Fibroblast of skin of scalp (primary cell): Measurements from ENCODE around the gene PKHD1.

Experiments used
- DNase-seq: peaks from one replicate; pipeline ENCODE4 v3.0.0-alpha.2; 2013

Gene PKHD1

DNA sequence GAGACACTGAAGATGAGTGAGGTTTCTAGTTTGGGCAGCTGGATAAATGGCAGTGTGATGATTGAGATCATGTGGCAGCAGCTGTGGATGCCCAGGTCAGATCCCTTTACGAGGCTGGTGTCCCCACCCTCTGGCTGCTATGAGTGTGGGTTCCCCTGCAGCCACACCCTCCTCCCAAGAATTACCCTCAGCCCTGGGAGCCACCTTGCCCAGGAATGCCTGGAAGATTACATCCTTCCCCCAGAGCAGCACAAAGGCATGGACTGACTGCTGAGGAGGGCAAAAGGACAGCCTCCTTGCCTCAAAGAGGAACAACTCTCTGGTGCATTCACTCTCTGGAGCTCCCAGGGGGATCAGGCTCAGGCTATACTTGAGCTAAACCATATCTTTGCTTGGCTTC lies 15.0 kb upstream of the PKHD1 start:
- no peak for DNase-seq

DNA sequence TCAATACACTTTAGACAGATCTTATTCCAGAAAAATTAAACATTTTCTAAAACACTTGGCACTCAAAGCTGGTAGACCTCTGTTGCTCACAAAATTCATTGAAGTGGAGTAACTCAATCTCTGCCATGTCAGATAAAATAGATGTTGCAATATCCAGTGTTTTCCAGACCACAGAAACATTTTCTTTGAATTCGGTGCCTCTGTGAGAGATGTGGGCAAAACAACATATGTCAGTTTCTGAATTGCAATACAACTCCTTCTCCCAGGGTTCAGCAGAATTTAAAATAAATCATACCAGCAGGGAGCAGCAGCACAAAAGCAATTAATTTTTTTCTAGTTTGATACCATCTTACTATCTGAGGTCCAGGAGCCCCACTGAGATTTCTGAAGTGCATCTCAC lies 11.3 kb upstream of the PKHD1 start:
- no peak for DNase-seq

DNA sequence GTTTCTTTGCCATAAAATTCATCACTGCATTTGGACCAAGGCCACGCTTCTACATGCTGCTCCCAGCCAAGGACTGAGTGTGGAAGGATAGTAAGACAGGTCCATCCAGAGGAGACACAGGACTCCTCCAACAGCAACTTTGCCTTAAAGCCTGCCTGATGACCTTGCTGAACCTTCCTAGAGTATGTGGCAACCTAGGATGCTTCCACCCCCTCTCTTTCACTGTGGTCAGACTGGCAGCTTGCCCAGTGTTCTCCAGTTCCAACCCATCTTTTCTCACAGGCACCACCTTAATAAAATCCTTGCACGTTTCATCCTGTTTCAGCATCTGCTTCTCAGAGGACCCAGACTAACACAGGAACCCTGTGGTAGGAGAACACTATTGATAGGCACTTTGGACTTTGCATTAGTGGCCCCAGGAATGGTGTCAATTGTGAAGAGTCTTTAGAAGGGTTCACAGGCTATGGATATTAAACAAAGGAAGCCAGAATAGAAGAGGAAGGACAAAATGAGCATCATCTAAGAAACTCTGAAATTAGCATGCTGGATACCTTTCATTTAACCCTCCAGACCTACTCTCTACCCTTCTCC lies 2.4 kb upstream of the PKHD1 start:
- no peak for DNase-seq

DNA sequence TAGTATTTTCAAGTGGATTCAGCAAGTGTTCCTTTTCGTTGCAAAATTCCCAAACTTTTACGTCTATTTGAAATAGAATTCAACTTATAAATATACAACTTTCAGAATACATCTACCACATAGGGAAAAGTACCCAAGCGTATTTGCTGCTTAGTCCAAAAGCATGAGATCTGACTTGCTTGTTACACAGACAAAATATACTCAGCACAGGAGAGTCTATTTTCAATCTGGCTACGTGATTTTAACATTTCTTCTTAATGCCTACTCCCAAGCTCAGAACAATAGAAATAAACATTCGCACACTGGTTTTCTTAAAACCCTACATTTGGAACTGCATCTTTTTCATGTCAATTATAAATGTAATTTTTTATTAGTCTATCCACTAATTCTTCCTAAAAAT lies 672 bp downstream of the PKHD1 start:
- no peak for DNase-seq

DNA sequence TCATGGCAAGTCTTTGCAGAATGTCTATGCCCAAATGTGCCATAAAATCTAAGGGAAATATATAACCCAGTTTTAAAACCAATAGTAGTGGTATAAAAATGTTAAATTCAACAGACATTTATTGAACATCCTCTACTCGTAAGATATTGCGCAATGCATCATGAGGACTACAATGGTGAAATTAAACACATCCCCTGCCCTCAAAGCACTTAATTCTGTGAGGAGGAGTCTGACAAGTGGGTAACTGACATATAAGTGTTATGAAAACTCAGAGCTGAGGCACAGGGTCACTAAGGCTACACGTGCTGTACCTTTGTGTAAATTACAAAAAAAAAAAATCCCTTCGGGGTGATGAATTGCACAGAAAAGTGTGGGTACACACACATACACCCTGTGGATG lies 6.2 kb downstream of the PKHD1 start:
- no peak for DNase-seq

DNA sequence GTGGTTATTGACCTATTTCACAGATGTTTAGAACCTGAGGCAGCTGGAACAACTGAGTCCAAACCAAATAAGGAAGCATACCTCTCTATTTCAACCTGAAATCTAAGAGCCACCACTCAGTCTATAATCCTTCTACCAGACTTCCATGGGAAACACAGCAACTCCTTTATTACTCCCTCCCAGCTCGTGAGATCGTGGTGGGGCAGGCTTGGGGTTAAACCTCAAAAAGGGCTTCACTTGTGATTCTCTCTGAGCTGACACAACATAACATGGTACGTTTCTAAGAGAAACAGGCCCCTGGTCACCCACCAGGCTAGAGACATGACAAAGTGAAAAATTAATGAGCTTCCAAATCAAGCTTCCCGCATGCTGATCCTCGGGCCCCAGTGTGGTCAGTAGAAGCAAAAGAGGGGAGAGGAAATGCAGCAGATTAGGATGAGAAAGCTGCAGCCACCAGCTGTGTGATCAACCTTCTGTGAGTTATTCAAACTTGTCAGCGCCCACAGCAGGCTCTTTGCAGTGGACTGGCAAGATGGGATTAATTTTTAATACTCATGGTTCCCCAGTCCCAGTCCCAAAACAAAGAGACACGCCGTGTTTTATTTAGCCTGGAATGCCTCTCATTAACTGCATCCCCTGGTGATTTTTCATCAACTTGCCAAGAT lies 9.3 kb downstream of the PKHD1 start:
- DNase-seq, result no peak

DNA sequence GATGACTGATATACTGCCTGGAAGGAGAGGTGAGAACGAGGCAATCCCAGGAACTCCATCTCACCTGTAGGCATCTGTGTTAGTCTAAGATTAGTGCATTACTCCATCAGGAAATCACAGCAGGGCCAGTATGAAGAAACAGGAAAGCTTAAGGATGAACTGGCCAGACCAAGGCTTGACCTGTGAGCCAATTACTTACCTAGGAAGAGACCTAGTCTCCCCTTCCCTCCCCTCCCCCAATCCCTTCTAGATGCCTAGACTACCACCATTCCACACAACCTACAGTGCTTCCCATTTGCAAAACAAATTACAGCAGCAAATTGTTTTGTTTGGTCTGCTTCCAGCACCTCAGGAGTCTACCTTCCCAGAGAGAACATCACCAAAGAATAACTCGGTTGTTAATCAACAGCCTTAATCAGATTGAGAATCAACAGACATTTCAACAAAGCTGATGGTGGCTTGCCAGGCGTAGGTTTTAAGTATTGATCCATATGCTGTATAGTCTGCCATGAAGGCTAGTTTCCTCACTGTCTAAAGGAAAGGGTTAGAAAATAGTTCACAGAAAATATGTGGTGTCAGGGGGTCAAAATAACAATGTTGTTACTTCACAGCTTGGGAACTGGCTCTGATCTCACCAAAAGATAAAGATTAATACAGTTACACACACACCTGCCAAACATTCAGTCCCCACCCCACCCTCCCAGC lies 10.1 kb downstream of the PKHD1 start:
- no peak for DNase-seq

DNA sequence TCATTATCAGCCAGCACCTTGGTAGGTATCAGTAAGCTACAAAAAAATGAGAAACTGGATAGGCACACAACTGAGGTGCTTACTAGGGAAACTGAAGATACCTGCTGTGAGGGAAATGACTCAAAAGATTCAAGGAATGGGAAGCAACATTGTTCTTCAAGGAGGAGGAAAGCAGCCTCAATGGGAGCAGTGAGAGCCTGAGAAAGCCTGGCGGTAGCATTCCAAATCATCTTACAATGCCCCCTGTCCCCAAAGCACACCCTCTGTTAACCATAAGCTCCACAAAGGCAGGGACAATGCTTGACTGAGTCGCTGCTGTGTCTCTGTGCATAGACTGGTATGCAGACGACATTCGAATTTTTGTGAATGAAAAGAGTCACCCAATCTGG lies 10.6 kb downstream of the PKHD1 start:
- DNase-seq, result no peak

DNA sequence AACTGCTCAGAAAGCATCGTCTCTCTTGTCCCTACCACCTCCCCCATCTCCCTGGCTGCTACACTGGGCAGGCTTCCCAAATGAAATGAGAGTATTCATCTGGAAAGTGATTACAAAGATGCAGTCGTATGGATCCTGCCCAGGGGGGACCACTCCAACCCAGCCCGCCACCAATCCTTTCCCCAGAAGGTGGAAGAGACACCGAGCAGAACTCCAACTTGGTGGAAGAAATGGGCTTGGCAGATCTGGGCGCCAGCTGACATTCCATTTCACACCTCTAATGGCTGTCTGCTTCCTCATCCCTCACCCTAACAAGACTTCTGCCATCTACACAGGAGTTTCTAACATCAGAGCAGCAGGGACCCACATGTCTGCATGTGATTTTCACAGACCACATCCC lies 12.7 kb downstream of the PKHD1 start:
- DNase-seq, result no peak

DNA sequence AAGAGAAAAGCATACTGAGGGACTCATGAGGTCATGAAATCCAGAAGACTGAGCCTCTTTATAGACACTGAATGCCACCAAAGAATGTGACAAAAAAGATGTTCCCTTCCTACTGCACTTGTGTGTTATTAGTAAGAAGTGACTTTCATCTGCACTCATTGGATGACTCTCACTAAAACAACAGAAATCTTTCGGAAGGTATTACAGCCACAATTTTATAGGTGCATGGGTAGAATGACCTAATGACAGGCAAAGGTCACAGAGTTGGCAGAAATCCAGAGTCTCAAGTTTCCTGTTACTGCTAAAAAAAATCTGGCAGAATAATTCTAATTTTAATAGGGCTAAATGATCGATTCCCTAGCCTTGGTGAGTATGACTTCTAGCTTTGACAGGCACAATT lies 13.3 kb downstream of the PKHD1 start:
- DNase-seq, result no peak

DNA sequence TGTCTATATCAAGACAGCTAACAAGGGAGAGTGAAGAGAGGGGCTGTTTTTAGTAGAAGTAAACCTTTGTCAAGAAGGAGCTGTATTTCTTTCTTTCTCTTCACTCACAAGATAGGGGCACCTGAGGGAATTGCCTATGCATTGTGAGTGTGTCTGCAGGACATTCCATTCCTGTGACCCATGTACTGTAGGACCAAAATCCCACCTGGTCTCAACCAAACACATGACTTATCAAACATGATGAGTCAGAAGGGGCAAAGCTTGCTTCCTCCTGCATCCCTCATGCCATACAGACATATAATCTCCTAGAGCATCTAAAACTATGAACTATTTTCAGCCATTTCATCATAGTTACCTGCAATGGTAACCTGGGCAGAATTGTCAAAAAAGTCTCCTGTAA lies 21.8 kb downstream of the PKHD1 start:
- DNase-seq, result no peak

DNA sequence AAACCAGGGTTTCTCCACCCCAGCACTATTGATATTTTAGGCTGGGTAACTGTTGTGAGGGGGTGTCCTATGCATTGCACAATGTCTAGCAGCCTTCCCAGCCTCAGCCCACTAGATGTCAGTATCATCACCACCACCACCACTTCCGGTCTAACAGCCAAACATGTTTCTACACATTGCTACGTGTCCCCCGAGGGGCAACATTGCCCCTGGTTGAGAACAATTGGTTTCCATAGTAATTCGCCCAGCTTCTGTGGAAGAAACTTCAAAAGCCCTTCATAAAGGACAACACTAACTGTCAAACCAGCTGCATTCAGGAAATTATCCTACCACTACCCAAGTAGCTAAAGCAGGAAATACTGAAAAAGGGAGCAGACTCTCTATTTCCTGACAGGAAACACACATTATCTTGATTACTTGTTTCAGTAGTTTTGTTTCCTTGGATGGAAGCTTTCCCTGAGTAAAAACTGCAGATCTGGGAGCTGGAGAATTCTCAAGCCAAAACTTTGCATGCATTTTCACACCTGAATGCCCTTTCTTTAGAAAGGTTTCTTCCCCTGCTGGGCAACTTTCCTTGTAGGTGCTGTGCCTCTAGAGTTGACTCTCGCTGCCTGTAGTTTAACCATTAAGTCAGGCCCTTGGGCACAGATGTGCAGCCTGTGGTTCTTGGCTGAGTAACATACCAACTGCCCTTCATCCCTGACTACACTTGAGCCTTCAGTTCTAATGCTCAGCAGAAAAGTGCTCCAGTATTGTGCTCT lies 23.6 kb downstream of the PKHD1 start:
- peak; percentile 40 for DNase-seq

DNA sequence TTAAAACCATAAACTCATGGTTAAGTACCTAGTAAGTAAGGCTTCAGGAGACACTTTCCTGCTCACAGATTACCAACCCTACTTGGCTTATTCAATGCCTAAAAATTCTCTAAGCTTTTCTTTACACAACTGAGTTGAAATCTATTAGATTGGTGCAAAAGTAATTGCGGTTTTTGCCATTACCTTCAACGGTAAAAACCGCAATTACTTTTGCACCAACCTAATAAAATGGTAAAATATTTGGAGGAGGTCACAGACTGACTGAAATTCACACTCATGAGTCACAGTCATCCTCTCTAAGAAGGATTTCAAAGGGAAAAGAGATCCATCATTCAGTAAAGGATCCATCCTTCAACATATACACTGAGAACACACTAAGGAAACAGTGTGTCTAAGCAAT lies 25.9 kb downstream of the PKHD1 start:
- no peak for DNase-seq

DNA sequence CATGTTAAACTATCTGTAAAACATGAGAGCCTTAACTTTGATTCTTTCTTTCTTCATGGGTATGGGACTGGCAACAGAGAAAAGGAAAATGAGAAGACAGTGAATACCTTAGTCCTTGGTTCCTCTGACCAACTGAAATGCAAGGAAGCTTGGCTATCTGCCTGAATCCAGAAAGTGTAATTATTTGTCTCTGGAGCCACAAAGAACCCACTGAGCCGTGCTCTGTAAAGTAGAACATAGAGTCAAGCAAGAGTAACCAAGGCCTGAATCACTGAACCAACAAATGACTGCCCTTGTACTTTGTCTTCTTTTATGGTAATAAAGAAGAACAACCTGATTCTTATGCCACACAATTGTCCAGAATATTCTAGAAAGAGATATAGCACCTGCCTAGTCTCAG lies 27.6 kb downstream of the PKHD1 start:
- no peak for DNase-seq

DNA sequence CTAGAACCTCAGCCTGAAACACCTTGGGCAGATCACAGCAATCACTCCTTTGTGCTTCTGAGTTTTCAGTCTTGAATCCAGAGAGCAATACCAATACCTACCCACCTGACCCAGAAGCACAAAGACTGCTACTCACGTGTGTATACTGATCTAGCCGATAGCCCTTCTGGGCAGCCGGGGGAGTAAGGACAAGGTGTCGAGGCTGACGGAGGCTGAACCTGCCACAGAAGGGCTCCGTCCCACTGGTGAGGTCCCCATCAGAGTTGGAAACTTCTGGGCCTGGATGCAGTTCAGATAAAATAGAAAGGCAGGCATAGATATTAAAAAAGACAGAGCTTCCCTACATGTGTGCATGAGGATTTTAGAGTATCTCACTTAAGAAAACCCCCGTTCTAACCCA lies 32.0 kb downstream of the PKHD1 start:
- no peak for DNase-seq

DNA sequence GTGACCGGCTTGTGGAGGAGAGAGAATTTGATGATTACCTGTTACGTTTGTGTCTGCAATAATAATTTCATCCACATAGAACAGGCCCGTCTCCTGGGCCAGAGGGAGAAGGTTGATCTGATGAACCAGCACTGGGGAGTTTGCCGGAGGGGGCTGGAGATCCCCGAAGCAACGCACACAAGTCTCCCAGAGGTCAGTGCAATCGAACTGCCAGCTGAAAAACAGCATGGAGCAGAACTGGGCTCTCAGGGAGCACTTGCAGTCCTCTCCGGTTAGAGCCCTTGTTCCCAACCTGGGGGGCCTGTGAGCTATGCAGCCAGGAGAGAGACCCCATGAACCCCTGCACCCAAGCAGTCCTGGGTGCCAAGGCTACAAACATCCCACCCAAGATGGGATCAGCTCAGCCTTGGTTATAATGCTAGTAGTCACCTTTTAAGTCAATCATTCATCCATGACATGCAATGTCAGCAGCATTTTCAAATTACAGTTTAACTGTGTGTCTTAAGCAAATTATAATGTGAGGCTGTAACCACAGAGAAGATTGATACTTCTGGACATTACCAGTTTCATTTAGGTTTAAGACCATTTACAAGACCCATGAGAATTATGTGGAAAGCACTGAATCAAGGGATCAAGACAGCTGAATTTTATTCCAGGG lies 34.2 kb downstream of the PKHD1 start:
- DNase-seq, result no peak

DNA sequence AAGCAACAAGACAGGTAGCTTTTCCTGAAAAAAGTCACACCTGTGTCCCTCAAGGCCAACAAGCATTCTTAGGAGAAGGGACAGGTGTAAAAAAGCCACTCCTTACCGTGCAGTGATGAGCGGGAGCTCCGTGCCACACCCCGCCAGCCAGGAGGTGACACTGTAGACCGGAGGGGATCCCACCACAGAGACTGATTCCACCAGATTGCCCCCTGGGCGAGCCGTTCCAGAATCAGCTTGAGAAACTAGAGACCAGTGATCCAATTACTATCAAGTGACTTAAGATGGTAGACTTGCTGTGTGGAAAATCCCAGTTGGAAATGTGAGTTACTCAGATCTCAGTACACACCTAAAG lies 37.4 kb downstream of the PKHD1 start:
- no peak for DNase-seq

DNA sequence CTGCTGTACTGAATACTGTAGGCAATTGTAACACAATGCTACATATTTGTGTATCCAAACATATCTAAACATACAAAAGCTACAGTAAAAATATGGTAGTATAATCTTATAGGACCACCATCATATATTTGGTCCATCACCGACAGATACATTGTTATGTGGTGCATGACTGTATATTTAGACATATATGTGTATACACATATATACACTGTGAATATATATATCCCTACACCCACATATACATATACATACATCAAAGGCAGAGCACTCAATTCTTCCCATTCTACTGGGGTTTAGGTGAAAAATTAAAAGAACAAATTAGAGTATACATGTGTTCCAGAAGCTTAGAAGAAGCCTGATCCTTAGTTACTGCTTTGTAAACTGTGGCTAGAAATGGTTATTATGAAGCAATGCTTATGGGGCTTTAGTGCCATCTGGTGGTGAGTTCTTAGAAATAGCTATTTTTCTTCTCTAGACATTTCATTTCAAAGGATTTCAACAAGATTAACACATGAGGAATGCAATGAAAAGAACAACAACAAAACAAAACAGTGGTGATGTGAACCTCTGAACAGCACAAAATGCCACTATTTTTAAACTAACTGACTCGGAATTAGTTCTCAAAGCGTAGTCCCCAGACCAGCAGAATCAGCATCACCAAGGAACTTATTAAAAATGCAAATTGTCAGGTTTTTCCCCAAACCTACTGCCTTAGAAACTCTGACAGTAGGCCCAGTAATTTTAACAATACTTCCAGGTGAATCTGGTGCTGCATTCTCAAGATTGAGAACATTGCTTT lies 38.0 kb downstream of the PKHD1 start:
- DNase-seq, result peak; percentile 36

DNA sequence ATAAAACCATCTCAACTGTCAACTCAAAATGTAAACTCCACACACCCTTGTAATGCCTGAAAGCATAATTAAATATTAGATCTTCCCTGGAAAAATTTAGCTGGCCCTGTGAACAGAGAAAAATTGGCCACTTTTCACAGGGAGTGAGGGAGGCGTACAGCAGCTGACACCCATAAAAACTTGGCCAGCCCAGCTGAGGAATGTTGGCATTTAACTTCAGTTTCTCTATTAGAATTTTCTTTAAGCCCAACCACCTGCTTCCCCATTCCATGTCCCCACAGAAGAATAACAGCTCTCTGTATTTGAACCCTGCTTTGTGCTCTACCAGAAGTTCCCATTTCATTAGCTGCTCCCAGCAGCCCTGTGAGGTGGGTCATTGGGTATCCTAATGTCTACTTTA lies 41.0 kb downstream of the PKHD1 start:
- no peak for DNase-seq

DNA sequence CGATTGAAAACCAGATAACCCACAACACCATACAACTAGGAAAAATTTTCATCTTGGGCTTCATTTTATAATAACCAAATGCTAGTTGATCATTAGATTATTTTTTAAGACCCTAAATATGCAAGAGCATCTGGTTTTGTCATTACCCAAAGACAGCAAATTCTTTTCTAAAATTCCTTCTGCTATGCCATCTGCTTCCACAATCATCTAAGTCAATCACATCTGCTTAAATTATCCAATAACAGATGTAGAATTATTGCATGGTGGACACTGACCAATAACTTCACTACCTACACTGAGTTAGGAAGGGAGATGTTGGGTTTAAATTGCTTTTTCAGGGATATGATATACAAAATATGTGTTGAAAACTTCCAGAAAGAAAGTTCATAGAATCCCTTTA lies 41.9 kb downstream of the PKHD1 start:
- DNase-seq, result no peak

DNA sequence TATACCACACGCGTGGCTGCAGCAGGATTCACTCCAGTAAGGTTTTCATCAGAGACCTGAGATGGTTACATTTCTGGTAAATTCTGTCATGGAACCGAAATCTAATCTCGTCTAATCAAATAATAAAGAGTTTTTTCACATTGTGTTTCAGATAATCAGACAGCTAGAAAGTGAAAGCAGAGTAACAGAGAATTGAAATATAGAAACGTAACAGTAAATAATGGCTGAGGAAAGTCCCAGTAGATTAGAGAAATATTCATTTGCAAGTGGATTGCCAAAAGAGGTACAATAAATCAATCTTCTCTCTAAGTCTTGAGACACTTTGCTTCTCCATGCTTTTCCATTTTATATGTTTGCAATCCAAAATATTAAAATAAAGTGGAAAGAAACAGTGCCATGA lies 42.4 kb downstream of the PKHD1 start:
- DNase-seq, result no peak

DNA sequence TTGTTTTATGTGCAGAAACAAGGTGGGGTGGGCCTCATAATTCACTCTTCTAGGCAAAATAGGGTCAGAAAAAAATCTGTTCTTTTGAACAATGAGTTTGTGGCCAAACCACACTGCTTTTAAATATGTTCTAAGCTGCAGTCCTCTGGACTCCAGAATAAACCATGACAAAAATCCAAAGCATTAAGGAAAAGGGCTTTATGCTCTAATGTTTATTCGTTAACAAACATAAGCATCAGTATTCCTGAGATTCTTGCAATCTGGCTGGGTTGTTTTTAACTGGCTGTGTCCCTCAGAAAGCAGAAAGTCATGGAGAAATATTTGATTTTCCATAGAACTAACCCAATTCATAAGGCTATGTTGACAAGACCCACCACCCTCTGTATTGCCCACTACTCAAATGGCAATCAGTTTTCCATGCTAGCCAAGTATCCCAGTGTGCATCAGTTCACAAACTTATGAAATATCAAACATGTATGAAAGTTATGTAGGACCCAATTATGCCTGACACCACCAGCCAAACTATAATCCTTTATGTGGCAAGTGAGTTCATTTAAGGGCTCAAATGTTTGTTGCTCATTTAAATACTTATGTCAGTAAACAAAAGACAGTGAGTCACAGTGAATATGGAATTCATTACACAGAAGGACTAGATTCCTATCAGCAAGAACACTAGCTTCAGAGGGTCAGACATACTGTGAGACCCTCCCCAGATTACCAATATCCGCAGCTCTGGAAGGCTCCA lies 45.1 kb downstream of the PKHD1 start:
- no peak for DNase-seq
